A673 (cell line): ENCODE measurements around the gene SLC22A23. TPM values are rescaled to one million over a fixed set of nuclear protein-coding genes. Genes with fewer than 3 reads are reported as not detected.

Source experiments
- BruUV-seq: library from RNA; stranded (reverse); fragments of 400-500 nt; replicated peaks from 2 replicates; lab custom pipeline; 2021; lab: Mats Ljungman, UMichigan
- CTCF ChIA-PET: fragments of 300-600 bp; sonication (Branson Sonifier 250); formaldehyde crosslinking; loops from one replicate; lab custom pipeline; 2022; ENCODE audit warnings: antibody characterized with exemption; lab: Charles Lee
- POLR2A ChIA-PET: fragments of 300-600 bp; sonication (Branson Sonifier 250); formaldehyde crosslinking; loops from one replicate; lab custom pipeline; 2022; ENCODE audit warnings: antibody characterized with exemption; ENCODE audit not compliant: low non-redundant PET; lab: Charles Lee
- DNase-seq: peaks from one replicate; pipeline ENCODE4 v3.0.0-alpha.2; 2015; ENCODE audit warnings: low spot score
- H3K27ac ChIP-seq: fragments of 200-600 bp; sonication (generic); 2 replicates; pipeline ENCODE4 v1.5.1; 2016; ENCODE audit warnings: mixed run types, low read depth, mild to moderate bottlenecking, mixed read lengths, antibody characterized with exemption, low read length; ENCODE audit not compliant: poor library complexity, severe bottlenecking
- H3K27me3 ChIP-seq: fragments of 200-600 bp; sonication (generic); replicated peaks from 2 replicates; pipeline ENCODE4 v1.6.1; 2017; ENCODE audit warnings: mixed run types, low read depth, mild to moderate bottlenecking, mixed read lengths, antibody characterized with exemption, low read length; ENCODE audit not compliant: insufficient read depth, poor library complexity
- H3K36me3 ChIP-seq: fragments of 200-600 bp; sonication (generic); 2 replicates; pipeline ENCODE4 v1.6.1; 2016; ENCODE audit warnings: mixed run types, mild to moderate bottlenecking, mixed read lengths, antibody characterized with exemption, low read length; ENCODE audit not compliant: insufficient read depth, poor library complexity, severe bottlenecking
- H3K4me1 ChIP-seq: fragments of 200-600 bp; sonication (generic); 2 replicates; pipeline ENCODE4 v1.6.1; 2017; ENCODE audit warnings: mixed run types, mild to moderate bottlenecking, mixed read lengths, antibody characterized with exemption, low read length; ENCODE audit not compliant: insufficient read depth, poor library complexity, severe bottlenecking
- H3K4me3 ChIP-seq: fragments of 200-600 bp; sonication (generic); 2 replicates; pipeline ENCODE4 v1.5.1; 2016; ENCODE audit warnings: low read depth, mixed run types, mild to moderate bottlenecking, mixed read lengths, low read length; ENCODE audit not compliant: poor library complexity, severe bottlenecking
- H3K9me3 ChIP-seq: fragments of 200-600 bp; sonication (generic); 2 replicates; pipeline ENCODE4 v1.6.1; 2016; ENCODE audit warnings: mixed run types, low read depth, mild to moderate bottlenecking, mixed read lengths, antibody characterized with exemption, low read length; ENCODE audit not compliant: poor library complexity, severe bottlenecking
- EZH2 ChIP-seq: fragments of 200-600 bp; sonication (generic); IDR thresholded peaks from 2 replicates; pipeline ENCODE4 v1.6.1; 2017; ENCODE audit warnings: borderline replicate concordance, low read depth, mild to moderate bottlenecking, mixed read lengths, antibody characterized with exemption, low read length; ENCODE audit not compliant: poor library complexity, severe bottlenecking
- intact Hi-C: fragments of 100-400 bp; cut with micrococcal nuclease; formaldehyde crosslinking; loops from one replicate; pipeline ENCODE4 v1.10.0; 2022; ENCODE audit not compliant: unreplicated experiment
- total RNA-seq: library from RNA; stranded (reverse); gene quantifications from 2 replicates; pipeline ENCODE4 v1.2.3, GENCODE V29; 2021
- TF ChIP-seq, protein P1 (sequence below): fragments of 300-800, 200-600 bp; sonication (generic); conservative IDR thresholded peaks from 2 replicates; pipeline ENCODE4 v1.5.1; 2017; ENCODE audit warnings: low read depth, mild to moderate bottlenecking, antibody characterized with exemption, low read length, moderate library complexity, mixed read lengths

SLC22A23 gene
- total RNA-seq, 1 experiment from 2014 or later = 6.2 TPM

DNA sequence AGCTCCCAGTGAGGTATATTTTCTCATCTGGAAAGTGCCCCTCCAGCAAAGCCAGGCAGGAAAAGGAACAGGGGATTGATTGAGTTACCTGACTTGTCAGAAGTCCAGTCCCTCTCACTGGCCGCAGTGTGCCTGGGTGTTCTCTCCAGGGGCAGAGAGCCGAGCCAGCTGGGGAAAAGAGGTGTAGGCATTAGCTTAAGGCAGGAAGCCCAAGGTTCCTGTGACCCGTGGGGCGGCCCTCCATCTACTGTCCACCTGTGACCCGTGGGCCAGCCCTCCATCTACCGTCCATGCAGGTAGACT lies 195.4 kb downstream of the SLC22A23 start:
- Histone ChIP-seq H3K4me3 (no peak overlapping the region), H3K9me3 (no peaks in the 10 kb centered on the region), H3K27me3 (no peaks in the 10 kb centered on the region), H3K4me1 (peaks cover 13% of the 10 kb centered on the region), H3K27ac (no peak overlapping the region), H3K36me3 (peaks cover 20% of the 10 kb centered on the region)
- CTCF ChIA-PET = no interaction called here
- BruUV-seq = no TSS peak
- intact Hi-C loops = no loop called here
- no peak for DNase-seq
- TF ChIP-seq EZH2 = no peak
- TF ChIP-seq, protein P1, sequence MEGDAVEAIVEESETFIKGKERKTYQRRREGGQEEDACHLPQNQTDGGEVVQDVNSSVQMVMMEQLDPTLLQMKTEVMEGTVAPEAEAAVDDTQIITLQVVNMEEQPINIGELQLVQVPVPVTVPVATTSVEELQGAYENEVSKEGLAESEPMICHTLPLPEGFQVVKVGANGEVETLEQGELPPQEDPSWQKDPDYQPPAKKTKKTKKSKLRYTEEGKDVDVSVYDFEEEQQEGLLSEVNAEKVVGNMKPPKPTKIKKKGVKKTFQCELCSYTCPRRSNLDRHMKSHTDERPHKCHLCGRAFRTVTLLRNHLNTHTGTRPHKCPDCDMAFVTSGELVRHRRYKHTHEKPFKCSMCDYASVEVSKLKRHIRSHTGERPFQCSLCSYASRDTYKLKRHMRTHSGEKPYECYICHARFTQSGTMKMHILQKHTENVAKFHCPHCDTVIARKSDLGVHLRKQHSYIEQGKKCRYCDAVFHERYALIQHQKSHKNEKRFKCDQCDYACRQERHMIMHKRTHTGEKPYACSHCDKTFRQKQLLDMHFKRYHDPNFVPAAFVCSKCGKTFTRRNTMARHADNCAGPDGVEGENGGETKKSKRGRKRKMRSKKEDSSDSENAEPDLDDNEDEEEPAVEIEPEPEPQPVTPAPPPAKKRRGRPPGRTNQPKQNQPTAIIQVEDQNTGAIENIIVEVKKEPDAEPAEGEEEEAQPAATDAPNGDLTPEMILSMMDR = no peak
- POLR2A ChIA-PET = no interaction called here

DNA sequence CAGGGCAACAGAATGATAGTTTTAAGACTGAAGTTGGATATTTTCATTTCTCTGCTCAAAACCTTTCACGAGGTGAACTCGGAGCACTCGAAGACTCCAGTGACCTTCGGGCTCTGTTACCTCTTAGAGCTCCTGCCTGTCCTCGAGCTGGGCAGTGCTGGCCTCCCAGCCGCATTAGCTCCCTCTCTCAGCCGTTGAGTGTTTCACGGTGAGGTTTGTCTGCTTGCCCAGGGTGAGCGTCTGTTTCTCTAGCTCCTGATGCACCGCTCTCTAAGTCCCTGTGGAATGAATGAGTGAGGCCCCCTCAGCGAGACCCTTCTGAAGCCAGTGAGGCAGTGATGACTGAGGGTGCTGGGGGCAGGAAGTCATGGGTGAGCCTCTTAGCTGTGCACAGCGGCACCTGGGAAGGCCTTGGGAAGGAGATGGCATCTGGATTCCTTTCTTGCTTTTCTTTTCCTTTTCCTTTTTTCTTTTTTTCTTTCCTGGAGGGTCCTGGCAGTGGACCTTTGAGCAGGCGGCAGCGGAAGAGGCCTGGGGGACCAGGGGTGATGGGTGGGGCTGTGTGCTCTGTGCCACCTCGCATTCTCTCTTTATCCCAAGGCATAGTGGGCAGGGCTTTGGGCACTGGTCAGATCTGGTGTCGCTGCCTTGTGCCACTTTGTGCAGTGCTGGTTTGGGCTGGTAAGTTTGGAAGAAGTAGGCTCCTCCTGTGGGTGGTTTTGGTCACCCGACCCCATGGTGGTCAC lies 195.9 kb downstream of the SLC22A23 start:
- H3K27ac ChIP-seq = no peak overlapping the region

GRCh38 chr6:3260296-3260695 lies 196.6 kb downstream of the SLC22A23 start:
- ChIA-PET POLR2A (no interaction called here), CTCF (interaction anchor here (1.0 kb wide), 1 partner anchor 19 kb away, joined by 3 read pairs; no protein-coding TSS in a partner anchor)
- no peak for DNase-seq
- Histone ChIP-seq H3K9me3 (no peaks in the 10 kb centered on the region), H3K27ac (no peak overlapping the region), H3K27me3 (no peaks in the 10 kb centered on the region), H3K4me1 (peaks cover 13% of the 10 kb centered on the region), H3K4me3 (no peak overlapping the region), H3K36me3 (peaks cover 16% of the 10 kb centered on the region)
- BruUV-seq = TSS peak; percentile 51
- intact Hi-C loops = no loop called here
- TF ChIP-seq, protein P1 = no peak
- TF ChIP-seq EZH2 = no peak

More for the DNA sequence above, 195.9 kb downstream of the SLC22A23 start:
- TF ChIP-seq, protein P1 = no peak
- no peak for TF ChIP-seq EZH2
- ChIA-PET CTCF (no interaction called here), POLR2A (no interaction called here)
- Histone ChIP-seq H3K27me3 (no peaks in the 10 kb centered on the region), H3K4me1 (peaks cover 13% of the 10 kb centered on the region), H3K9me3 (no peaks in the 10 kb centered on the region), H3K4me3 (peak overlapping the region; percentile 17), H3K36me3 (peaks cover 20% of the 10 kb centered on the region)
- no TSS peak for BruUV-seq
- intact Hi-C loops = no loop called here
- DNase-seq = no peak
